MCF 10A (cell line): ENCODE results near the gene CD34. TPM values are rescaled to one million over a fixed set of nuclear protein-coding genes. Genes with fewer than 3 reads are reported as not detected.

Experiments
- BruUV-seq: library from RNA; stranded (reverse); fragments of 400-500 nt; replicated peaks from 2 replicates; lab custom pipeline; 2021; lab: Mats Ljungman, UMichigan
- CTCF ChIA-PET: fragments of 300-600 bp; sonication (Branson Sonifier 250); formaldehyde crosslinking; extraction: SDS; loops from one replicate; lab custom pipeline; 2021; ENCODE audit warnings: antibody characterized with exemption, inconsistent platforms; lab: Yijun Ruan, JAX
- POLR2A ChIA-PET: fragments of 300-600, 350-650 bp; sonication (Branson Sonifier 250); formaldehyde crosslinking; extraction: SDS; loops from one replicate; lab custom pipeline; 2020; ENCODE audit warnings: antibody characterized with exemption, inconsistent platforms; lab: Yijun Ruan, JAX
- DNase-seq: peaks from one replicate; pipeline ENCODE4 v3.0.0-alpha.2; 2018; ENCODE audit not compliant: unreplicated experiment
- H3K27ac Mint-ChIP-seq: one replicate; pipeline ENCODE4 v1.8.0; 2022; ENCODE audit warnings: mild to moderate bottlenecking, low read depth, mixed read lengths; ENCODE audit not compliant: unreplicated experiment
- H3K27me3 Mint-ChIP-seq: one replicate; pipeline ENCODE4 v1.8.0; 2022; ENCODE audit warnings: mixed read lengths; ENCODE audit not compliant: insufficient read depth, unreplicated experiment
- H3K36me3 Mint-ChIP-seq: one replicate; pipeline ENCODE4 v1.8.0; 2022; ENCODE audit warnings: mild to moderate bottlenecking, moderate library complexity, mixed read lengths; ENCODE audit not compliant: insufficient read depth, unreplicated experiment
- H3K4me1 Mint-ChIP-seq: one replicate; pipeline ENCODE4 v1.8.0; 2022; ENCODE audit warnings: mixed read lengths; ENCODE audit not compliant: insufficient read depth, unreplicated experiment
- H3K4me3 Mint-ChIP-seq: one replicate; pipeline ENCODE4 v1.8.0; 2022; ENCODE audit warnings: mild to moderate bottlenecking, moderate library complexity, mixed read lengths; ENCODE audit not compliant: unreplicated experiment
- H3K9me3 Mint-ChIP-seq: one replicate; pipeline ENCODE4 v1.8.0; 2022; ENCODE audit warnings: mixed read lengths; ENCODE audit not compliant: unreplicated experiment
- intact Hi-C: fragments of 100-400 bp; cut with micrococcal nuclease; formaldehyde crosslinking; loops from 2 replicates; pipeline ENCODE4 v1.14.1; 2022
- total RNA-seq: library from RNA; stranded (reverse); gene quantifications from 2 replicates; pipeline ENCODE4 v1.2.3, GENCODE V29; 2022
- TF ChIP-seq, protein P1 (sequence below): fragments of 200-600 bp; IDR thresholded peaks from one replicate; pipeline ENCODE4 v1.8.0; 2022; ENCODE audit warnings: antibody characterized with exemption, mild to moderate bottlenecking; ENCODE audit not compliant: unreplicated experiment

The CD34 gene
- total RNA-seq, 1 experiment from 2014 or later = not detected

DNA sequence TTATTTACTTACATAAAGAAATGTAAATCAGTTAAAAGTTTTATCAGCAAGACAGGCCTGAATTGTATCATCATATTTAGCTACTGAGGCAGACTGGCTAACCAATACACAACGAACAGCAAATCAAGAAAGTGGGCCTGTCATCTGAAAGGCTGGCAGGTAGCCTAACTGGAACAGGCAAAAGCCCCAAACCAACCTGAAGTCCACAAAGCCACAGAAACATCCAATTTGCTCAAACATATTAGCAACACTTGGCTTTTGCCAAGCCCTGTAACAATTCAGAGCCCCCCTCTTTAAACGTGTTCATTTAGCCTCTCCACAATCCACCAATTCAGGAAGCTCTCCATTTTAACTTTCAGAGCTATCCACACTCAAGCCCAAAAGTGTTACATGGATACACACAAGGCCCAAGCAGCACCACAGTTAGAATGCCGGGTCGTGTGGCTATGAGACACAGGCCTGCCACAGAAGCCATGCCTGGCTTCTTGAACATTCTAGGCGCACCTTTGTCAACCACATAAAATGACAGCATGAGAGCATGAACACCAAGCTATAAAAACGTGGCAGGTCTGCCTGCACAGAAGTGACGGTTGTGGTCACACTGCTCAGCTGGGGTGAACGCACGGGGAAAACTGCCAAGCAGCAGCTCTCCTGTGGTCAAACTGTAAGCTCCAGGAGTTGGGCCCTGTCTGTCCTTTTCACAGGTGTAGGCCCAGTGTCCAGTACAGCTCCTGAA is 49.3 kb downstream of the CD34 start:
- ChIA-PET POLR2A (interaction anchor here (0.5 to 11.2 kb wide), 9 partner anchors 9 to 49 kb away, joined by 3 to 372 read pairs (median 4); no protein-coding TSS in a partner anchor), CTCF (interaction anchor here (0.7 to 22.1 kb wide), 6 partner anchors 8 to 102 kb away, joined by 3 to 790 read pairs (median 6); no protein-coding TSS in a partner anchor)
- Mint-ChIP-seq H3K4me3 (no peak overlapping the region), H3K9me3 (no peaks in the 10 kb centered on the region), H3K36me3 (peaks cover 37% of the 10 kb centered on the region), H3K4me1 (peaks cover 34% of the 10 kb centered on the region), H3K27ac (peak overlapping the region; percentile 2), H3K27me3 (no peaks in the 10 kb centered on the region)
- TF ChIP-seq, protein P1, sequence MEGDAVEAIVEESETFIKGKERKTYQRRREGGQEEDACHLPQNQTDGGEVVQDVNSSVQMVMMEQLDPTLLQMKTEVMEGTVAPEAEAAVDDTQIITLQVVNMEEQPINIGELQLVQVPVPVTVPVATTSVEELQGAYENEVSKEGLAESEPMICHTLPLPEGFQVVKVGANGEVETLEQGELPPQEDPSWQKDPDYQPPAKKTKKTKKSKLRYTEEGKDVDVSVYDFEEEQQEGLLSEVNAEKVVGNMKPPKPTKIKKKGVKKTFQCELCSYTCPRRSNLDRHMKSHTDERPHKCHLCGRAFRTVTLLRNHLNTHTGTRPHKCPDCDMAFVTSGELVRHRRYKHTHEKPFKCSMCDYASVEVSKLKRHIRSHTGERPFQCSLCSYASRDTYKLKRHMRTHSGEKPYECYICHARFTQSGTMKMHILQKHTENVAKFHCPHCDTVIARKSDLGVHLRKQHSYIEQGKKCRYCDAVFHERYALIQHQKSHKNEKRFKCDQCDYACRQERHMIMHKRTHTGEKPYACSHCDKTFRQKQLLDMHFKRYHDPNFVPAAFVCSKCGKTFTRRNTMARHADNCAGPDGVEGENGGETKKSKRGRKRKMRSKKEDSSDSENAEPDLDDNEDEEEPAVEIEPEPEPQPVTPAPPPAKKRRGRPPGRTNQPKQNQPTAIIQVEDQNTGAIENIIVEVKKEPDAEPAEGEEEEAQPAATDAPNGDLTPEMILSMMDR = no peak
- no peak for DNase-seq
- intact Hi-C loops = no loop called here
- no TSS peak for BruUV-seq

DNA sequence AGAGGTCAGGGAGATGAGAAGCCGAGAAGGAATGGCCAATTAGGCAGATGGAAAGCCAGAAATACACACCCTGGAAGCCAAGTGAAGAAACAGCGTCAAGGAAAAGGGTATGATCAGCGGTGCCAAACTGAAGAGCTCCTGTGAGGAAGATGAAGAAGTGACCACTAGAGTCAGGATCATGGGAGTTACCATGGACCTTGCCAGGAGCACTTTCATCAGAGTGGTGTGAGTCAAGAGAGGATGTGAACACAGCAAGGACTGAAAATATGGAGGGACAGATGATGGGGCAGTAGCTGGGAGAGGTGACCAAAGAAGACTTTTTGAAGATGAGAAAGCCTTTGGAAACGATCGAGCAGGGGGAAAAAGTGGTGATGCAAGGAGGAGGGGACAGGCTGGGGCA is 50.4 kb downstream of the CD34 start:
- no TSS peak for BruUV-seq
- Mint-ChIP-seq H3K9me3 (no peaks in the 10 kb centered on the region), H3K4me1 (peaks cover 29% of the 10 kb centered on the region), H3K36me3 (peaks cover 43% of the 10 kb centered on the region), H3K27ac (no peak overlapping the region), H3K4me3 (no peak overlapping the region), H3K27me3 (no peaks in the 10 kb centered on the region)
- intact Hi-C loops = no loop called here
- no peak for DNase-seq
- ChIA-PET POLR2A (interaction anchor here (0.7 to 11.2 kb wide), 2 partner anchors 33 to 108 kb away, joined by 3 to 372 read pairs; no protein-coding TSS in a partner anchor), CTCF (interaction anchor here (0.6 to 22.1 kb wide), 5 partner anchors 8 to 103 kb away, joined by 3 to 790 read pairs (median 7); no protein-coding TSS in a partner anchor)
- TF ChIP-seq, protein P1 = no peak

DNA sequence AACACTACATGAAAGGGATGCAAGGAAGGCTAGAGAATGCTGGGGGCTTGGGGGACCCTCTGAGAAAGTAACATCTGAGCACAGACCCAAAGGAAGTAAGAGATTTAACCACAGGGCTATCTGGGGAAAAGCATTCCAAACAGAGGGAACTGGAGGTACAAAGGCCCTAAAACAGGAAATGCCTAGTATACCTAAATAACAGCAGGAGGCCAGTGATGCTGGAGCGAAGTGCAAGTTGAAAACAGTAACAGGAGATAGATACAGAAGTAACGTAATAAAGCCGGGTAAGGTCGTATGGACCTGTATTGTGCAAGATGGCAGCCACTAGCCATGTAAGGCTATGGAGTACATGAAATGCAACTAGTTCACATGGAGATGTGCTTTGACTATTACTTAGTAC is 52.1 kb downstream of the CD34 start:
- ChIA-PET CTCF (interaction anchor here (0.7 to 22.1 kb wide), 5 partner anchors 10 to 59 kb away, joined by 3 to 790 read pairs (median 5); no protein-coding TSS in a partner anchor), POLR2A (interaction anchor here (0.8 to 11.2 kb wide), 5 partner anchors 8 to 31 kb away, joined by 4 to 372 read pairs (median 17); no protein-coding TSS in a partner anchor)
- Mint-ChIP-seq H3K27me3 (no peaks in the 10 kb centered on the region), H3K4me1 (peaks cover 23% of the 10 kb centered on the region), H3K36me3 (peaks cover 50% of the 10 kb centered on the region), H3K9me3 (no peaks in the 10 kb centered on the region), H3K27ac (no peak overlapping the region), H3K4me3 (no peak overlapping the region)
- BruUV-seq = no TSS peak
- no peak for DNase-seq
- intact Hi-C loops = no loop called here
- TF ChIP-seq, protein P1 = no peak

DNA sequence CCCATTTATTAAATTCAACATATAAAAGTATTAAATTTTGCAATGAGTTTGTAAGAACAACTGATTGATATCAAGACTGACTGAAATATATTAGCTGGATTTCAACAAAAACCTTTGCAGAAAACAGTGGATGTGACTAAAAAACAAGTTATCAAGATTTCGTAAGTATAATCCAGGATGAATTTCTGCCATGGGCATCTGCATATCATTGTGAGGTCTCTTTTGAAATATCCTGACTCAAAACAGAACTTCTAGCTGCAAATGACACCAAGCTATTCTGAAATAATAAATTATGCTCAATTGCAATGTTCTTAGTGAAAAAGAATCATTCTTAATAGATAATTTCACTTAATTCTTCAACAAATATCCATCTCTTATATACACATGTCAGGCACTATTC is 52.6 kb downstream of the CD34 start:
- TF ChIP-seq, protein P1 = no peak
- intact Hi-C loops = no loop called here
- Mint-ChIP-seq H3K4me1 (peaks cover 22% of the 10 kb centered on the region), H3K4me3 (no peak overlapping the region), H3K9me3 (no peaks in the 10 kb centered on the region), H3K27me3 (no peaks in the 10 kb centered on the region), H3K27ac (no peak overlapping the region), H3K36me3 (peaks cover 50% of the 10 kb centered on the region)
- no TSS peak for BruUV-seq
- no peak for DNase-seq
- CTCF ChIA-PET = interaction anchor here (0.6 to 22.1 kb wide), 5 partner anchors 10 to 105 kb away, joined by 3 to 790 read pairs (median 5); no protein-coding TSS in a partner anchor
- POLR2A ChIA-PET = interaction anchor here (0.8 to 3.0 kb wide), 4 partner anchors 9 to 29 kb away, joined by 4 to 20 read pairs (median 11); no protein-coding TSS in a partner anchor
